Measurements from ENCODE around the gene SHCBP1.
"Not testable (repeated sequence)": the region's sequence is repeated elsewhere in the genome, so short reads cannot be mapped to it uniquely, and the experiment has no call there.

Gene SHCBP1

DNA sequence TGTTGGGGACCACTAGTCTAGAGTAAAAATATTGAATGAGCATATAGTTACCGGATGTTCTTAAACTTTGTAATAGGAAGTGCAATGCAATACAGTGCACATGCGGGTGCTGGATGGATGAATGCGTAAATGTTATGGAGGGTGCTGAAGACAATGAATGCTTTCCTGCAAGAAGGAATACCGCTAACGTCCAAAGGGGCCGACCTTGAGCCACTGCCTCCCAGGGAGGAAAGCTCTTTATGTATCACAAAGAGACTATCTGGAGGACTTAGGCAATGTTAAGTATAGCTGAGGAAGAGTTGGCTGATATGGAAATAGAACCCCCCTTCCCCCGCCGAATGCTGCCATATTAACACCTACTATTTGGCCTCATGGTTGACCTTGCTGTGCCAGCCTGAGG, 27.5 kb upstream of the SHCBP1 start:
- no peak for DNase-seq (ENCODE audit: low read depth)
- TF ChIP-seq, protein P1, sequence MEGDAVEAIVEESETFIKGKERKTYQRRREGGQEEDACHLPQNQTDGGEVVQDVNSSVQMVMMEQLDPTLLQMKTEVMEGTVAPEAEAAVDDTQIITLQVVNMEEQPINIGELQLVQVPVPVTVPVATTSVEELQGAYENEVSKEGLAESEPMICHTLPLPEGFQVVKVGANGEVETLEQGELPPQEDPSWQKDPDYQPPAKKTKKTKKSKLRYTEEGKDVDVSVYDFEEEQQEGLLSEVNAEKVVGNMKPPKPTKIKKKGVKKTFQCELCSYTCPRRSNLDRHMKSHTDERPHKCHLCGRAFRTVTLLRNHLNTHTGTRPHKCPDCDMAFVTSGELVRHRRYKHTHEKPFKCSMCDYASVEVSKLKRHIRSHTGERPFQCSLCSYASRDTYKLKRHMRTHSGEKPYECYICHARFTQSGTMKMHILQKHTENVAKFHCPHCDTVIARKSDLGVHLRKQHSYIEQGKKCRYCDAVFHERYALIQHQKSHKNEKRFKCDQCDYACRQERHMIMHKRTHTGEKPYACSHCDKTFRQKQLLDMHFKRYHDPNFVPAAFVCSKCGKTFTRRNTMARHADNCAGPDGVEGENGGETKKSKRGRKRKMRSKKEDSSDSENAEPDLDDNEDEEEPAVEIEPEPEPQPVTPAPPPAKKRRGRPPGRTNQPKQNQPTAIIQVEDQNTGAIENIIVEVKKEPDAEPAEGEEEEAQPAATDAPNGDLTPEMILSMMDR (IDR thresholded peaks at IDR 0.05; ENCODE audit: low read length, missing control alignments), result no peak
- no peak overlapping the region for H3K4me3 ChIP-seq (replicated peaks; ENCODE audit: low read depth, low read length)

DNA sequence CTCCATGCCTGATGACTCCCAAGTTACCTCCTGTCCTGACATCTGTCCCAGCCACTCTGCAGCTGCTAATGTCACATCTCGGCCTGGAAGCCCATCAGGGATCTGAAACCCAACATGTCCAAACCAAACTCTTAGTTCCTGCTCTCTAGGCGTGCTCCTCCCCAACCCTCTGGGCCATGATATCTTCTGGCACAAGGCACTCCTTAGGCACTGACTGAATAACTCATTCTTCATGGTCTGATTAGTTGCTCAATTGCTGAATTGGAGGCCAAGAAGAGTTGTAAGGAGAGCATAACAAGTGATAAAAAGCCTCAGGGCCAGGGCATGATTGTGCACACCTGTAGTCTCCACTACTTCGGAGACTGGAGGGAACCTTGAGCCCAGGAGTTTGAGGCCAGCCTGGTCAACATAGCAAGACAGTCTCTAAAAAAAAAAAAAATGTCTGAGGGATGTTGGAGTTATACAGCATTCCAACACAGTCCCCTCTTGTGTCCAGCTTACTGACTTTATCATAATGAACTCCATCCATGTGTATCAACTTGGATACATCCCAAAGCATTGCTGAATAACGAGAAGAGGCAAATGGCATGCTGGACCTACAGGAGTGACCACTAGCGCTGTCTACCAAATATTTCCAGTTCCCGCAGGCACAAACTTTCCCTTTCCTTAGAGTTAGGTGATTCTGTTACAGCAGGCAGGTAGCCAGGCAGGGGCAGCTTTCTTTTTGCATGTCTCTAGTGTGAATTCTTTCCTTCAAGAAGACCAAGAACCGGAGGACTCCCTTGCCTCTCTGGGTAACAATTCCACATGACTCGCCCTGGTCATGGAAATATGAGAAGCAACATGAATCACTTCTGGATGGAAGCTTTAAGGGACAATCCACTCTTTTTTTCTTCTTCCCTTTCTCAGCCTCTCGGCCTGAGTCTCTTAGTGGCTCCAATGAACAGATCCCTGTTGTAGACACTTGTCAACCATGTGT, 18.1 kb upstream of the SHCBP1 start:
- H3K4me3 ChIP-seq (replicated peaks; ENCODE audit: low read depth, low read length), result no peak overlapping the region
- TF ChIP-seq, protein P1 (IDR thresholded peaks at IDR 0.05; ENCODE audit: low read length, missing control alignments), result no peak
- DNase-seq (ENCODE audit: low read depth), result peak; percentile 24

DNA sequence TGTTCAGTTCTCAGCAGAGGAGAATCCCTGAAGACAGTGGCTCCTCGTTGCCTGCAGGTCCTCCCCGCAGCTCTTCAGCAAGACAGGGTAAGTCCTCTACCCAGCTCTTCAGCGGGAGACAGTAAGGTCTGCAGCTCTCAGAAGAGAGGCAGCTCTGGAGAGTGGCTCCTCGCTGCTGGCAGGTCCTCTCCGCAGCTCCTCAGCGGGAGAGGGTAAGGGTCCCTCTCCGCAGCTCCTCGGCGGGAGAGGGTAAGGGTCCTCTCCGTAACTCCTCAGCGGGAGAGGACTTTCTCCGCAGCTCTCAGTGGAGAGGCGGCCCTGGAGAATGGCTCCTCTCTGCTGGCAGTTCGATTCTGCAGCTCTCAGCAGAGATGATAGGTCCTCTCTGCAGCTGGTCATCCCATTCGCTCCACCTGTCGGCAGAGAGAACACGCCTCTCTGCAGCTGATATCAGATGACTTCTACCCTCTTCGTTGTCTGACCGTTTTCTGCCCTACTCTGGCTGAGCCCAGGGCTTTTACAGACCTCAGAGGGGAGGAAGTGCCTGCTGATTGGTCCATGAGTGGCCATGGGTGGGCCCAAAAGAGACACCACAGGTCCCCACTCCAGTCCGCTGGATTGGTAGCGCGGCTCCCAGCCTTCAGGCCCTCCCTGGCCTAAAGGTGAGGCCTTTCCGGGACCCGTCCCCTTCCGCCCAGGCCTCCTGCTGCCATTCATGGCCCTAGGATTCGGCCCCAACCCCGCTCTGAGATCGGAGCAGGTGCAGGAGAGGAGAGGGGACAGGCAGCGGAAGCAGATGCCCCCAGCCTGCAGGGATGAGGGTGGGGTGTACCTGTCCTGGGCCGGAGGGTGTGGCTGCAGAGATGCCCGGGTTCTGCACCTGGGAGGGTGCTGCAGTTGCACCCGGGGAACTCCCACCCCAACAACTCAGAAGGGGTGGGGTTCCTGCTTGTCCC, 11.9 kb upstream of the SHCBP1 start:
- TF ChIP-seq, protein P1 (IDR thresholded peaks at IDR 0.05; ENCODE audit: low read length, missing control alignments), result no peak
- no peak overlapping the region for H3K4me3 ChIP-seq (replicated peaks; ENCODE audit: low read depth, low read length)
- DNase-seq (ENCODE audit: low read depth), result no peak

DNA sequence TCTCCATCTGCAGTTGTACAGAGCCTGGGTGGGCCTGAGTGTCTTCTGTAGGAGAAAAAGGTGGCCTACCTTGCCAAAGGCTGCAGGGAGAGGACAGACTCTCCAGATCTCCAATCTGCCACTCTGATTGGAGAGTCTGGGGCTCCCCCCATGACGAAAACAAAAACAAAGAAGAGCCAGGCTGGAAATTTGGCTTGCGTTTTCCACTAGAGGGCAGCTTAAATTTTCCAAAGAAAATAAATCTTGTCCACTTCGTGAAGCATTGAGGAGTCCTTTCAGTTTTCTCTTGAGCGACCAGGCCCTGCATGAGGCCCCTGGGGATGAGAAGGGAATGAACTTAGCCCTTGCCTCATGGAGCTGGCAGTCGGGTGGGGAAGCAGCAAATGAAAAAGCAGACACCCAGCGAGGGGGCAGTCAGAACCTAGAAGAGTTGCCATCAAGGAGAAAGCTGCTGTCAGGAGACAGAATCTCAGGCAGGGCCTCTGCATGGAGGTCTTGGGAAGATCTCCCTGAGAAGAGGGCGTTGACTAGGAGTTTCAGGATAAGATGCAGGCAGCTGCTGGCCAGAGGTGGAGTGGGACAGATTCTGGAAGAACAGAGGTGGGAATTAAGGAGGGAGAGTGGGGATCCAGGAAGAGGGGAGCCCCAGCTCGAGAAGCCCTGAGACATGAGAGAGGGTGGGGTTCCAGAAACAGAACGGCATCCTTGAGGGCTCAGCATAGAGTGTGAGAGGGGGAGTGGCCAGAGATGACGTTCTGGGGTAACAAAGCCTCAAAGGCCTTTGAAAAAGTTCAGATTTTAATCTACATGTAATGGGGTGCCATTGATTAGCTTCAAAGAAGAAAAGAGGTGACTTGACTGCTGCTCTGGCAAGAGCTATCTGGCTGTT, 8.4 kb upstream of the SHCBP1 start:
- peak overlapping the region; percentile 7 for H3K4me3 ChIP-seq (replicated peaks; ENCODE audit: low read depth, low read length)
- DNase-seq (ENCODE audit: low read depth), result peak; percentile 77
- TF ChIP-seq, protein P1 (IDR thresholded peaks at IDR 0.05; ENCODE audit: low read length, missing control alignments), result peak; percentile 60

DNA sequence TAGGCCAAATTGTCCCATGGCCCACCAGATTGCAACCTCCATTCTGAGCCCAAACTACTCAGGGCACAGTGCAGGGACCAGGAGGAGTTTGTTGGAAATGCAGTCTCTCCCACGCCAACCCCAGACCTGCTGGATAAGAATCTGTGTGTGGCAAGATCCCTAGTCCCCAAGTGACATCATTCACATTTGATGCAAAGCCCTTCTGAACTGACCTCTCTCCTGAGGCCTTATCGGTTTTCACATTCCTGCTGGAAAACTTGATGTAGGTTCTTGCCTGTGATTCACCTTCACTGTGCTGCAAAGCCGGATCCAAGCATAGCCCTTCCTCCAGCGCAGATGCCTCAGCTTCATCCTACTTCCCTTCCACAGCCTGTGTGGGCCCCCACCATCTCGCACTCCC, 6.6 kb upstream of the SHCBP1 start:
- H3K4me3 ChIP-seq (replicated peaks; ENCODE audit: low read depth, low read length), result no peak overlapping the region
- TF ChIP-seq, protein P1 (IDR thresholded peaks at IDR 0.05; ENCODE audit: low read length, missing control alignments), result no peak
- DNase-seq (ENCODE audit: low read depth), result no peak

DNA sequence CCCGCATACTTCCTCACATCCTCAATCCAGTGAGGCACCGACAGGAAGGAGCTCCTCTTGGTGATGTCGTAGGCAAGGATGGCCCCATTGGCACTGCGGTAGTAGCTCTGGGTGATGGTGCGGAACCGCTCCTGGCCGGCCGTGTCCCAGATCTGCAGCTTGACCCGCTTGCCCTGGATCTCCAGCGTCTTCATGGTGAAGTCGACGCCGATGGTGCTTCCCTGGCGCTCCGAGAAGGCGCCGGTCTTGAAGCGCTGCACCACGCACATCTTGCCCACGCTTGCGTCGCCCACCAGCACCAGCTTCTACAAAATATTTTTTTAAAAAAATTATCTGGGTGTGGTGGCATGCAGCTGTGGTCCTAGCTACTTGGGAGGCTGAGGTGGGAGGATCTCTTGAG, 5.5 kb upstream of the SHCBP1 start:
- DNase-seq (ENCODE audit: low read depth); H3K4me3 ChIP-seq (replicated peaks; ENCODE audit: low read depth, low read length): not testable (repeated sequence)

DNA sequence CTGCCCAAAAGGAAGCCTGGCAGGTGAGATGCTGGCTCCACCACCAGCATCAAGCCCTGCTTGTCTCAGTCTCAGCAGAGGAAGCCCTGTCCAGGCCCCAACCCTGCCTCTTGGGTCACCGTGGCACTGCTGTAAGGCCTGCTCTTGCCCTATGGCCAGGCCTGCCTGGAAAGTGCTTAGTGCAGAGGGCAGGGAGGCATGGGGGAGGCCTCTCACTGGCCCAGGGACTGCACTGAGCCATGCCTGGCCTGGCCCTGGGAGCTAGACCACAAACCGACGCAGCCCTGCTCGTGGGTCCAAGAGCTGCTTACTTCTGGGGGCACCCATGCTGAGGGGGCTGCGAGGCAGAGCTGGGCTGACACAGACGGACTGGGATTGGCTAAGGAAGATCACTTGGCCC, 3.7 kb upstream of the SHCBP1 start:
- not testable (repeated sequence) for H3K4me3 ChIP-seq (replicated peaks; ENCODE audit: low read depth, low read length); DNase-seq (ENCODE audit: low read depth)

DNA sequence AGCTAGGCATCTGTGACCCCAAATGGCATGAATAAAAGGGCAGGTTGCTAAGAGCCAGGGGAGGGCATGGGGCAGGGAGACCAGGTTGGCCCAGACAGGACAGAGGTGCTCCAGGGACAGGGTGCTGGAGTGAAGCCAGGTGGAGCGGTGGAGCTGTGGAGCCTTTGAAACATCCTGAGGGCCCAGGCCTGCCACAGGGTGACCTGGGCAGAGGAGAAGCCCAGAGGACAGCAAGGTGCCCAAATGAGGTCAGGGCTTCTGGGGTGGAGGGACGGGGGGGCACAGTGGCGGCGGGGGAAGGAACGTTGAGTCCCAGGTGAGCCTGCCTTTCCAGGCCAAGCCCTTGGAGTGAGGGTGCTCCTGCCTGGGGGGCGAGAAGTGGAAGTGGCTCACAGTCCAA, 2.5 kb upstream of the SHCBP1 start:
- DNase-seq (ENCODE audit: low read depth); H3K4me3 ChIP-seq (replicated peaks; ENCODE audit: low read depth, low read length): not testable (repeated sequence)

DNA sequence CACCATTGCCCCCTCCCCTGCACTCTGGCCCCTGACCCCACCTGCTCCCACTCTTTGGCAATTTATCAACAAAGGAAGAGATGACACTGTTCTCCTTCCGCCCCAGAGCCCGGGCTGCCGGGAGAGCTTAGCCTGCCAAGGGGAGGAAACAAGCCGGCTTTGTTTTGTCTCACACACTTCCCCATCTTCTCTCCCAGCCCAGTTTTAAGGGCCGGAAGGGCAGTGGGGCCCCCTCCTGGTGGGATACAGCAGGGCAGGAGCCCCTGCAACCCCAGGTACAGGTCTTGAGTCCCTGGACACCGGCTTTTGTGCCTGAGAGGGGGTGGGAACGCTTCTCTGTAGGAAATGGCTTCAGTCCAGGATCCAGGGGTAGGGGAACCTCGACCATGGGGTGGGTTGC, 2.1 kb upstream of the SHCBP1 start:
- not testable (repeated sequence) for DNase-seq (ENCODE audit: low read depth); H3K4me3 ChIP-seq (replicated peaks; ENCODE audit: low read depth, low read length)
